ENCODE results near the gene MYO3B.

GRCh38 chr2:170185319-170185718 lies 7.4 kb downstream of the MYO3B start:
- TF ChIP-seq CTCF (IDR thresholded peaks at IDR 0.05) = no peak
- TF ChIP-seq POLR2A (IDR thresholded peaks at IDR 0.05) = no peak

Data from body of pancreas (tissue), 4 donors.